Measurements from ENCODE around the gene RNF208. TPM values are rescaled to one million over a fixed set of nuclear protein-coding genes. Genes with fewer than 3 reads are reported as not detected.

Gene RNF208
- polyA plus RNA-seq, 3 donors = 1.5 TPM; not detected in 2

GRCh38 chr9:137173796-137174664, 48.0 kb downstream of the RNF208 start:
- Histone ChIP-seq H3K9ac (ENCODE audit: insufficient read depth, low read length, poor library complexity, severe bottlenecking) (no peak overlapping the region), H3K9me3 (replicated peaks in 1 of 2; ENCODE audit: control insufficient read depth in 1 of 2, insufficient read depth in 1 of 2, low read length in 2 of 2) (no peaks in the 10 kb centered on the region), H4K20me1 (ENCODE audit: insufficient read depth, low read length) (no peaks in the 10 kb centered on the region), H3K4me2 (replicated peaks; ENCODE audit: extremely low read depth, low read length, poor library complexity, severe bottlenecking) (no peak overlapping the region), H2AFZ (ENCODE audit: insufficient read depth, low read depth, low read length, poor library complexity, severe bottlenecking) (no peak overlapping the region), H3K36me3 (replicated peaks in 1 of 2; ENCODE audit: control insufficient read depth in 1 of 2, insufficient read depth in 2 of 2, low read length in 2 of 2) (peaks cover 15 to 22% of the 10 kb centered on the region in 2 donors), H3K4me1 (ENCODE audit: control insufficient read depth in 1 of 2, insufficient read depth in 2 of 2, low read length in 2 of 2) (peaks cover 0 to 4% of the 10 kb centered on the region in 2 donors), H3K27me3 (ENCODE audit: control insufficient read depth in 2 of 2, insufficient read depth in 2 of 2, low read length in 2 of 2) (peaks cover 3 to 40% of the 10 kb centered on the region in 2 donors), H3K4me3 (replicated peaks in 1 of 3; ENCODE audit: low read depth in 2 of 3, low read length in 3 of 3) (no peak overlapping the region), H3K79me2 (ENCODE audit: insufficient read depth, low read length) (no peaks in the 10 kb centered on the region), H3K27ac (ENCODE audit: low read depth in 1 of 2, low read length in 2 of 2) (no peak overlapping the region)
- 92% methylated on average over 45 of the region's 45 CpGs for WGBS (ENCODE audit: insufficient coverage)
- intact Hi-C loops (cut with micrococcal nuclease) = no loop called here
- Mint-ChIP-seq H3K4me3 (no peak overlapping the region), H3K27me3 (ENCODE audit: low read depth in 3 of 3) (peaks cover 27 to 51% (median 45%) of the 10 kb centered on the region in 3 donors), H3K27ac (no peak overlapping the region), H3K4me1 (no peaks in the 10 kb centered on the region), H3K36me3 (peaks cover 10 to 15% of the 10 kb centered on the region in 2 donors), H3K9me3 (no peaks in the 10 kb centered on the region)
- no peak for DNase-seq
- TF ChIP-seq, protein P1, sequence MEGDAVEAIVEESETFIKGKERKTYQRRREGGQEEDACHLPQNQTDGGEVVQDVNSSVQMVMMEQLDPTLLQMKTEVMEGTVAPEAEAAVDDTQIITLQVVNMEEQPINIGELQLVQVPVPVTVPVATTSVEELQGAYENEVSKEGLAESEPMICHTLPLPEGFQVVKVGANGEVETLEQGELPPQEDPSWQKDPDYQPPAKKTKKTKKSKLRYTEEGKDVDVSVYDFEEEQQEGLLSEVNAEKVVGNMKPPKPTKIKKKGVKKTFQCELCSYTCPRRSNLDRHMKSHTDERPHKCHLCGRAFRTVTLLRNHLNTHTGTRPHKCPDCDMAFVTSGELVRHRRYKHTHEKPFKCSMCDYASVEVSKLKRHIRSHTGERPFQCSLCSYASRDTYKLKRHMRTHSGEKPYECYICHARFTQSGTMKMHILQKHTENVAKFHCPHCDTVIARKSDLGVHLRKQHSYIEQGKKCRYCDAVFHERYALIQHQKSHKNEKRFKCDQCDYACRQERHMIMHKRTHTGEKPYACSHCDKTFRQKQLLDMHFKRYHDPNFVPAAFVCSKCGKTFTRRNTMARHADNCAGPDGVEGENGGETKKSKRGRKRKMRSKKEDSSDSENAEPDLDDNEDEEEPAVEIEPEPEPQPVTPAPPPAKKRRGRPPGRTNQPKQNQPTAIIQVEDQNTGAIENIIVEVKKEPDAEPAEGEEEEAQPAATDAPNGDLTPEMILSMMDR (IDR thresholded peaks at IDR 0.05) = no peak

- no peaks in the 10 kb centered on the region for H3K9me3 Mint-ChIP-seq
- H3K4me1 Mint-ChIP-seq = no peaks in the 10 kb centered on the region
- H3K9me3 ChIP-seq (replicated peaks in 1 of 2; ENCODE audit: control insufficient read depth in 1 of 2, insufficient read depth in 1 of 2, low read length in 2 of 2) = no peaks in the 10 kb centered on the region
- H3K27me3 Mint-ChIP-seq (ENCODE audit: low read depth in 3 of 3) = peaks cover 31 to 60% (median 52%) of the 10 kb centered on the region in 3 donors
- no peaks in the 10 kb centered on the region for H3K79me2 ChIP-seq (ENCODE audit: insufficient read depth, low read length)
- H3K9ac ChIP-seq (ENCODE audit: insufficient read depth, low read length, poor library complexity, severe bottlenecking) = no peak overlapping the region
- H3K27ac ChIP-seq (ENCODE audit: low read depth in 1 of 2, low read length in 2 of 2) = no peak overlapping the region
- no peak overlapping the region for H3K4me2 ChIP-seq (replicated peaks; ENCODE audit: extremely low read depth, low read length, poor library complexity, severe bottlenecking)
- H3K36me3 ChIP-seq (replicated peaks in 1 of 2; ENCODE audit: control insufficient read depth in 1 of 2, insufficient read depth in 2 of 2, low read length in 2 of 2) = peaks cover 6 to 13% of the 10 kb centered on the region in 2 donors
- 32% methylated on average over 18 of the region's 21 CpGs for WGBS (ENCODE audit: insufficient coverage)
- H4K20me1 ChIP-seq (ENCODE audit: insufficient read depth, low read length) = no peaks in the 10 kb centered on the region
- H2AFZ ChIP-seq (ENCODE audit: insufficient read depth, low read depth, low read length, poor library complexity, severe bottlenecking) = no peak overlapping the region
- intact Hi-C loops (cut with micrococcal nuclease) = no loop called here
- peak overlapping the region in 1 of 7 donors; percentile 25 for H3K27ac Mint-ChIP-seq
- H3K27me3 ChIP-seq (ENCODE audit: control insufficient read depth in 2 of 2, insufficient read depth in 2 of 2, low read length in 2 of 2) = peaks cover 3 to 43% of the 10 kb centered on the region in 2 donors
- DNase-seq = no peak
- no peak overlapping the region for H3K4me3 ChIP-seq (replicated peaks in 1 of 3; ENCODE audit: low read depth in 2 of 3, low read length in 3 of 3)
- TF ChIP-seq, protein P1 (IDR thresholded peaks at IDR 0.05) = no peak
- H3K36me3 Mint-ChIP-seq = peaks cover 9 to 10% of the 10 kb centered on the region in 2 donors
- H3K4me1 ChIP-seq (ENCODE audit: control insufficient read depth in 1 of 2, insufficient read depth in 2 of 2, low read length in 2 of 2) = peaks cover 0 to 6% of the 10 kb centered on the region in 2 donors
- no peak overlapping the region for H3K4me3 Mint-ChIP-seq
Measured at GRCh38 chr9:137172901-137173795, 48.9 kb downstream of the RNF208 start.
